ENCODE measurements around the gene CCDC127. TPM values are rescaled to one million over a fixed set of nuclear protein-coding genes. Genes with fewer than 3 reads are reported as not detected.

The CCDC127 gene
- total and polyA plus RNA-seq, 9 donors = 2.5 to 9.9 (median 6.0) TPM

DNA sequence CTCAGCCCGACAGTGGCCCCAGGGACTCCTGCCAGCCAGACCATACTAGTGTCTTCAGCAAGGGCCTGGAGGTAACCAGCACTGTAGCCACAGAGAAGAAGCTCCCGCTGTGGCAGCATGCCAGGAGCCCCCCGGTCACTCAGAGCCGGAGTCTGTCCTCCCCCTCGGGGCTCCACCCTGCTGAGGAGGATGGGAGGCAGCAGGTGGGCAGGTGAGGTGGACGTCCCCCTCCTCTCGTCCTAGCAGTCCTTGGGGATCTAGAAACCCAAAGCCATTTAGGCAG is 54.7 kb downstream of the CCDC127 start:
- intact Hi-C loops (cut with DNase I) = no loop called here
- Histone ChIP-seq H3K9me3 (no peaks in the 10 kb centered on the region), H3K4me3 (no peak overlapping the region), H3K4me1 (ENCODE audit: insufficient read depth) (peaks cover 4% of the 10 kb centered on the region), H3K27me3 (no peaks in the 10 kb centered on the region), H3K27ac (no peak overlapping the region), H3K36me3 (no peaks in the 10 kb centered on the region)
- peak in 2 of 5 donors; percentile 21 to 28 for DNase-seq
- WGBS, 3 donors = 77 to 91% (median 84%) methylated on average over 6 to 7 of the region's 7 CpGs
- TF ChIP-seq, protein P1, sequence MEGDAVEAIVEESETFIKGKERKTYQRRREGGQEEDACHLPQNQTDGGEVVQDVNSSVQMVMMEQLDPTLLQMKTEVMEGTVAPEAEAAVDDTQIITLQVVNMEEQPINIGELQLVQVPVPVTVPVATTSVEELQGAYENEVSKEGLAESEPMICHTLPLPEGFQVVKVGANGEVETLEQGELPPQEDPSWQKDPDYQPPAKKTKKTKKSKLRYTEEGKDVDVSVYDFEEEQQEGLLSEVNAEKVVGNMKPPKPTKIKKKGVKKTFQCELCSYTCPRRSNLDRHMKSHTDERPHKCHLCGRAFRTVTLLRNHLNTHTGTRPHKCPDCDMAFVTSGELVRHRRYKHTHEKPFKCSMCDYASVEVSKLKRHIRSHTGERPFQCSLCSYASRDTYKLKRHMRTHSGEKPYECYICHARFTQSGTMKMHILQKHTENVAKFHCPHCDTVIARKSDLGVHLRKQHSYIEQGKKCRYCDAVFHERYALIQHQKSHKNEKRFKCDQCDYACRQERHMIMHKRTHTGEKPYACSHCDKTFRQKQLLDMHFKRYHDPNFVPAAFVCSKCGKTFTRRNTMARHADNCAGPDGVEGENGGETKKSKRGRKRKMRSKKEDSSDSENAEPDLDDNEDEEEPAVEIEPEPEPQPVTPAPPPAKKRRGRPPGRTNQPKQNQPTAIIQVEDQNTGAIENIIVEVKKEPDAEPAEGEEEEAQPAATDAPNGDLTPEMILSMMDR (IDR thresholded peaks at IDR 0.05) = no peak
- TF ChIP-seq EP300 (IDR thresholded peaks at IDR 0.05) (no peak), POLR2A (IDR thresholded peaks at IDR 0.05) (no peak)

DNA sequence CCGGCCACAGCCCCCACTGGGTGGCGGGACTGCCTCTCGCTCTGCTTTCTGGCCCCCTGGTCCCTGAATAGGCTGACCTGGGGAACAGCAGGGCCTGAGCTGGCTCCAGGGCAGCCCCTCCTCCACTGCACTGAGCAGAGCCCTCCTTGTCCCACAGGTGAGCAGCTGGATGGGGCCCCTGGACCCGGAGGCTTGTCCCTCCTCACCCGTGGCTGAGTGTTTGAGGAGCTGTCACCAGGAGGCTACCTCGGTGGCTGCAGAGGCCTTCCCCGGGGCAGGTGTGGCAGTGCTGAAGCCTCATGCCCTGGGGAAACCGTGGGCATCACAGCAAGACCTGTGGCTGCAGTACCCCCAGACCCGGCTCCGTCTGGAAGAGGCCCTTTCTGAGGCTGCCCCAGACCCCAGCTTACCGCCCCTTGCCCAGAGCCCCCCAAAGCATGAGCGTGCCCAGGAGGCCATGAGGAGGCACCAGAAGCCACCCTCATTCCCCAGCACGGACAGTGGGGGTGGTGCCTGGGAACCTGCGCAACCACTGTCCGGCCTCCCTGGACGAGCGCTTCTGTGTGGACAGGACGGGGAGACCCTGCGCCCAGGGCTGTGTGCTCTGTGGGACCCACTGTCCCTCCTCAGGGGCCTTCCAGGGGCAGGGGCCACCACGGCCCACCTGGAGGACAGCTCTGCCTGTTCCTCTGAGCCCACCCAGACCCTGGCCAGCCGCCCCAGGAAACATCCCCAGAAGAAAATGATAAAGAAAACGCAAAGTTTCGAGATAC is 55.2 kb downstream of the CCDC127 start:
- Histone ChIP-seq H3K9me3 (no peaks in the 10 kb centered on the region), H3K4me3 (no peak overlapping the region), H3K27me3 (no peaks in the 10 kb centered on the region), H3K4me1 (ENCODE audit: insufficient read depth) (no peaks in the 10 kb centered on the region), H3K27ac (no peak overlapping the region), H3K36me3 (no peaks in the 10 kb centered on the region)
- intact Hi-C loops (cut with DNase I) = no loop called here
- peak in 1 of 5 donors; percentile 17 for DNase-seq
- TF ChIP-seq, protein P1 (IDR thresholded peaks at IDR 0.05) = no peak
- TF ChIP-seq POLR2A (IDR thresholded peaks at IDR 0.05) = no peak
- TF ChIP-seq EP300 (IDR thresholded peaks at IDR 0.05) = no peak
- 92 to 94% (median 93%) methylated on average over 21 to 23 of the region's 23 CpGs for WGBS, 3 donors

DNA sequence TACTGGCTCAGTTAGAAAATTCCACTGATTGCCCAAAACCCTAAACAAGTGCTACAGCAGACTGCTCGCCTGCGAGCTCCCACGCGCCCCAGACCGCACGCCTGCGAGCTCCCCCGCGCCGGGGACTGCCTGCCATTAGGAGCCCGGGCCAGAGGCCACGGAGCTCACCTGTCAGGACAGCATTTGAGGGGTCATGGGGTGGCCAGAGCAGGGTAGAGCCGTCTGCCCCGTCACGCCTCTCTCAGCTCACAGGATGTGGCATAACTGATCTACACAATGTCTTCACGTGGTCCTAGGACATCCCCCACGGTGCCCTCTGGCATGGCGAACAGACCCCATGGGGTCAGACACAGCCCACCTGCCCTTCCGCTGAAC is 55.8 kb downstream of the CCDC127 start:
- no peak overlapping the region for H3K4me3 ChIP-seq
- H3K36me3 ChIP-seq = no peaks in the 10 kb centered on the region
- TF ChIP-seq EP300 (IDR thresholded peaks at IDR 0.05) (no peak), POLR2A (IDR thresholded peaks at IDR 0.05) (no peak)
- TF ChIP-seq, protein P1 (IDR thresholded peaks at IDR 0.05) = no peak
- H3K9me3 ChIP-seq = no peaks in the 10 kb centered on the region
- no peaks in the 10 kb centered on the region for H3K27me3 ChIP-seq
- WGBS, 3 donors = 71 to 86% (median 83%) methylated on average over 19 of the region's 19 CpGs
- H3K4me1 ChIP-seq (ENCODE audit: insufficient read depth) = no peaks in the 10 kb centered on the region
- DNase-seq = peak in 2 of 5 donors; percentile 19 to 25
- intact Hi-C loops (cut with DNase I) = no loop called here
- no peak overlapping the region for H3K27ac ChIP-seq

DNA sequence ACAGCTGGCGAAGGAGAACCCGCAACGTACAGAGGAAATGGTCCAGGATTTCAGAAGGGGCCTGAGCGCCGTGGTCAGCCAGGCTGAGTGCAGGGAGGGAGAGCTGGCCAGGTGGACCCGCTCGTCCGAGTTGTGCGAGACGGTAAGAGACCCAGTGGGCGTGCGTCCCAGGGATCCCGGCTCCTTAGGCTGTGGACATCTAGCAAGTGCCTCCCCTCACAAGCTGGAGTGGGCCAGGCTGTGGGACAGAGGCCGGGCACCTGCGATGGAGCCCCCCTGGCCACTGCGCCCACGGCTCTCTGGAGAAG is 56.2 kb downstream of the CCDC127 start:
- Histone ChIP-seq H3K36me3 (no peaks in the 10 kb centered on the region), H3K4me1 (ENCODE audit: insufficient read depth) (no peaks in the 10 kb centered on the region), H3K9me3 (no peaks in the 10 kb centered on the region), H3K4me3 (no peak overlapping the region), H3K27ac (no peak overlapping the region), H3K27me3 (no peaks in the 10 kb centered on the region)
- intact Hi-C loops (cut with DNase I) = no loop called here
- DNase-seq = peak in 1 of 5 donors; percentile 9
- WGBS, 3 donors = 81 to 90% (median 87%) methylated on average over 17 of the region's 17 CpGs
- TF ChIP-seq POLR2A (IDR thresholded peaks at IDR 0.05) (no peak), EP300 (IDR thresholded peaks at IDR 0.05) (no peak)
- TF ChIP-seq, protein P1 (IDR thresholded peaks at IDR 0.05) = no peak
